Measurements from ENCODE around the gene FAM9C. TPM values are rescaled to one million over a fixed set of nuclear protein-coding genes. Genes with fewer than 3 reads are reported as not detected.

Gene FAM9C
- total RNA-seq, 1 experiment from 2014 or later = not detected

- Histone ChIP-seq H3K4me2 (no peak overlapping the region), H4K20me1 (ENCODE audit: insufficient read depth) (no peaks in the 10 kb centered on the region), H3K9me3 (ENCODE audit: insufficient read depth, low read depth) (no peaks in the 10 kb centered on the region), H3K36me3 (ENCODE audit: low read depth) (no peaks in the 10 kb centered on the region), H2AFZ (no peak overlapping the region), H3K9me2 (ENCODE audit: insufficient read depth) (no peaks in the 10 kb centered on the region), H3K4me1 (replicated peaks; ENCODE audit: insufficient read depth) (no peaks in the 10 kb centered on the region), H3F3A (ENCODE audit: insufficient read depth, low read depth) (no peaks in the 10 kb centered on the region), H3K27me3 (ENCODE audit: insufficient read depth, low read depth) (no peaks in the 10 kb centered on the region), H3K79me2 (ENCODE audit: low read depth) (no peaks in the 10 kb centered on the region), H3K4me3 (no peak overlapping the region), H3K27ac (no peak overlapping the region)
- DNase-seq = no peak
- POLR2A ChIA-PET (ENCODE audit: unreplicated experiment) = no interaction called here
- BruUV-seq (replicated peaks) = no TSS peak
- CTCF ChIA-PET = interaction anchor here (0.6 kb wide), 1 partner anchor 182 kb away, joined by 3 read pairs; no protein-coding TSS in a partner anchor
- TF ChIP-seq EZH2 (IDR thresholded peaks at IDR 0.05; ENCODE audit: low read depth) (no peak), CTCF (conservative IDR thresholded peaks at IDR 0.05) (no peak)
- intact Hi-C loops (cut with micrococcal nuclease; ENCODE audit: unreplicated experiment) = no loop called here
Observed at GRCh38 chrX:13068651-13069050, 24.2 kb upstream of the FAM9C start.

GRCh38 chrX:13067773-13068172 lies 23.4 kb upstream of the FAM9C start:
- no peak overlapping the region for H3K4me3 ChIP-seq
- H3K27me3 ChIP-seq (ENCODE audit: insufficient read depth, low read depth) = no peaks in the 10 kb centered on the region
- CTCF ChIA-PET = no interaction called here
- DNase-seq = no peak
- no peak overlapping the region for H2AFZ ChIP-seq
- POLR2A ChIA-PET (ENCODE audit: unreplicated experiment) = no interaction called here
- intact Hi-C loops (cut with micrococcal nuclease; ENCODE audit: unreplicated experiment) = no loop called here
- no peaks in the 10 kb centered on the region for H3K36me3 ChIP-seq (ENCODE audit: low read depth)
- H4K20me1 ChIP-seq (ENCODE audit: insufficient read depth) = no peaks in the 10 kb centered on the region
- H3K4me1 ChIP-seq (replicated peaks; ENCODE audit: insufficient read depth) = no peaks in the 10 kb centered on the region
- no peaks in the 10 kb centered on the region for H3K79me2 ChIP-seq (ENCODE audit: low read depth)
- no peaks in the 10 kb centered on the region for H3F3A ChIP-seq (ENCODE audit: insufficient read depth, low read depth)
- H3K9me3 ChIP-seq (ENCODE audit: insufficient read depth, low read depth) = no peaks in the 10 kb centered on the region
- H3K27ac ChIP-seq = no peak overlapping the region
- H3K4me2 ChIP-seq = no peak overlapping the region
- TF ChIP-seq CTCF (conservative IDR thresholded peaks at IDR 0.05) = no peak
- TF ChIP-seq EZH2 (IDR thresholded peaks at IDR 0.05; ENCODE audit: low read depth) = no peak
- no TSS peak for BruUV-seq (replicated peaks)
- H3K9me2 ChIP-seq (ENCODE audit: insufficient read depth) = no peaks in the 10 kb centered on the region

- H3K4me2 ChIP-seq = no peak overlapping the region
- CTCF ChIA-PET = no interaction called here
- no peaks in the 10 kb centered on the region for H3K9me2 ChIP-seq (ENCODE audit: insufficient read depth)
- BruUV-seq (replicated peaks) = no TSS peak
- no peak for DNase-seq
- H3K36me3 ChIP-seq (ENCODE audit: low read depth) = no peaks in the 10 kb centered on the region
- H3K4me3 ChIP-seq = no peak overlapping the region
- H3K79me2 ChIP-seq (ENCODE audit: low read depth) = no peaks in the 10 kb centered on the region
- TF ChIP-seq CTCF (conservative IDR thresholded peaks at IDR 0.05) (no peak), EZH2 (IDR thresholded peaks at IDR 0.05; ENCODE audit: low read depth) (no peak)
- no peaks in the 10 kb centered on the region for H3F3A ChIP-seq (ENCODE audit: insufficient read depth, low read depth)
- no peak overlapping the region for H3K27ac ChIP-seq
- no peaks in the 10 kb centered on the region for H3K4me1 ChIP-seq (replicated peaks; ENCODE audit: insufficient read depth)
- no peaks in the 10 kb centered on the region; the same call in 1 of the 2 replicates for H3K9me3 ChIP-seq (ENCODE audit: insufficient read depth, low read depth)
- no peaks in the 10 kb centered on the region for H3K27me3 ChIP-seq (ENCODE audit: insufficient read depth, low read depth)
- intact Hi-C loops (cut with micrococcal nuclease; ENCODE audit: unreplicated experiment) = no loop called here
- POLR2A ChIA-PET (ENCODE audit: unreplicated experiment) = no interaction called here
- H2AFZ ChIP-seq = no peak overlapping the region
- H4K20me1 ChIP-seq (ENCODE audit: insufficient read depth) = no peaks in the 10 kb centered on the region
Observed at GRCh38 chrX:13066391-13066790, 22.0 kb upstream of the FAM9C start.
